ENCODE measurements around the gene SAFB.

Gene SAFB

GRCh38 chr19:5666921-5667610, 44.2 kb downstream of the SAFB start:
- no peak for DNase-seq (ENCODE audit: low read depth)

GRCh38 chr19:5667751-5668271, 44.9 kb downstream of the SAFB start:
- DNase-seq (ENCODE audit: low read depth), result no peak

- DNase-seq (ENCODE audit: low read depth), result no peak
Observed at GRCh38 chr19:5669212-5669611, 46.3 kb downstream of the SAFB start.

GRCh38 chr19:5671600-5671999, 48.7 kb downstream of the SAFB start:
- DNase-seq (ENCODE audit: low read depth), result no peak

GRCh38 chr19:5672708-5673459, 50.0 kb downstream of the SAFB start:
- DNase-seq (ENCODE audit: low read depth), result no peak

GRCh38 chr19:5673752-5674151, 50.9 kb downstream of the SAFB start:
- no peak for DNase-seq (ENCODE audit: low read depth)

- no peak for DNase-seq (ENCODE audit: low read depth)
Observed at GRCh38 chr19:5674714-5675113, 51.8 kb downstream of the SAFB start.

GRCh38 chr19:5676105-5676771, 53.4 kb downstream of the SAFB start:
- DNase-seq (ENCODE audit: low read depth), result no peak

- no peak for DNase-seq (ENCODE audit: low read depth)
Observed at GRCh38 chr19:5676772-5677105, 53.9 kb downstream of the SAFB start.

GRCh38 chr19:5677136-5677535, 54.3 kb downstream of the SAFB start:
- DNase-seq (ENCODE audit: low read depth), result no peak

GRCh38 chr19:5677580-5677979, 54.7 kb downstream of the SAFB start:
- DNase-seq (ENCODE audit: low read depth), result no peak

- no peak for DNase-seq (ENCODE audit: low read depth)
Observed at GRCh38 chr19:5678071-5678718, 55.3 kb downstream of the SAFB start.

GRCh38 chr19:5679289-5680083, 56.6 kb downstream of the SAFB start:
- DNase-seq (ENCODE audit: low read depth), result no peak

- peak; percentile 28 for DNase-seq (ENCODE audit: low read depth)
Observed at GRCh38 chr19:5680084-5680436, 57.2 kb downstream of the SAFB start.

GRCh38 chr19:5680437-5681368, 57.8 kb downstream of the SAFB start, which contains the start of the genes HSD11B1L and MICOS13:
Gene HSD11B1L (plus strand): TSS chr19:5681027. CDS start chr19:5684833, 3,806 bp downstream.
Gene MICOS13 (minus strand): TSS chr19:5680516. CDS start chr19:5680486, 30 bp downstream.
- peak; percentile 99 for DNase-seq (ENCODE audit: low read depth)

- DNase-seq (ENCODE audit: low read depth), result no peak
Observed at GRCh38 chr19:5681391-5682106, 58.7 kb downstream of the SAFB start.

- DNase-seq (ENCODE audit: low read depth), result no peak
Observed at GRCh38 chr19:5682107-5682482, 59.2 kb downstream of the SAFB start.

GRCh38 chr19:5683177-5683886, 60.4 kb downstream of the SAFB start:
- no peak for DNase-seq (ENCODE audit: low read depth)

Data from fibroblast of gingiva (primary cell).